ENCODE measurements around the gene ZNF780A.
A peak's percentile ranks its signal among the peaks of the same experiment; 100 is the strongest.
"Not testable (repeated sequence)": the region's sequence is repeated elsewhere in the genome, so short reads cannot be mapped to it uniquely, and the experiment has no call there.

The ZNF780A gene

GRCh38 chr19:40090241-40091204 is at the start of gene ZNF780A:
Gene ZNF780A (minus strand): TSS chr19:40090943. CDS start chr19:40084753, 6,190 bp downstream.
- peak; percentile 73 for DNase-seq

GRCh38 chr19:40139533-40140287 is 49.0 kb upstream of the ZNF780A start:
- DNase-seq, result no peak

- DNase-seq, result no peak
Measured at GRCh38 chr19:40136818-40137217, 46.1 kb upstream of the ZNF780A start.

GRCh38 chr19:40134866-40135265 is 44.1 kb upstream of the ZNF780A start:
- DNase-seq, result no peak

GRCh38 chr19:40133491-40133890 is 42.7 kb upstream of the ZNF780A start:
- DNase-seq, result no peak

- DNase-seq, result no peak
Measured at GRCh38 chr19:40130013-40130412, 39.3 kb upstream of the ZNF780A start.

- DNase-seq, result no peak
Measured at GRCh38 chr19:40129425-40129824, 38.7 kb upstream of the ZNF780A start.

- no peak for DNase-seq
Measured at GRCh38 chr19:40128991-40129390, 38.2 kb upstream of the ZNF780A start.

- DNase-seq, result no peak
Measured at GRCh38 chr19:40119380-40119779, 28.6 kb upstream of the ZNF780A start.

- DNase-seq, result not testable (repeated sequence)
Measured at GRCh38 chr19:40118638-40119037, 27.9 kb upstream of the ZNF780A start.

GRCh38 chr19:40116075-40116474 is 25.3 kb upstream of the ZNF780A start:
- DNase-seq, result no peak

GRCh38 chr19:40114119-40114518 is 23.4 kb upstream of the ZNF780A start:
- not testable (repeated sequence) for DNase-seq

GRCh38 chr19:40112271-40112670 is 21.5 kb upstream of the ZNF780A start:
- not testable (repeated sequence) for DNase-seq

GRCh38 chr19:40110570-40110969 is 19.8 kb upstream of the ZNF780A start:
- DNase-seq, result no peak

- DNase-seq, result no peak
Measured at GRCh38 chr19:40104754-40105153, 14.0 kb upstream of the ZNF780A start.

- no peak for DNase-seq
Measured at GRCh38 chr19:40103600-40103999, 12.9 kb upstream of the ZNF780A start.

- no peak for DNase-seq
Measured at GRCh38 chr19:40101813-40102212, 11.1 kb upstream of the ZNF780A start.

GRCh38 chr19:40093416-40093815 is 2.7 kb upstream of the ZNF780A start:
- DNase-seq, result no peak

GRCh38 chr19:40091205-40092129 is 724 bp upstream of the ZNF780A start:
- DNase-seq, result no peak

GRCh38 chr19:40089462-40089861 is 1.3 kb downstream of the ZNF780A start:
- no peak for DNase-seq

- DNase-seq, result no peak
Measured at GRCh38 chr19:40088299-40089047, 2.3 kb downstream of the ZNF780A start.

GRCh38 chr19:40084948-40085347 is 5.8 kb downstream of the ZNF780A start:
- no peak for DNase-seq

Data from GDM1 (cell line).